ENCODE measurements around the gene CDHR2. TPM values are rescaled to one million over a fixed set of nuclear protein-coding genes. Genes with fewer than 3 reads are reported as not detected.

CDHR2 gene
- total RNA-seq, 6 experiments from 2014 or later = not detected

DNA sequence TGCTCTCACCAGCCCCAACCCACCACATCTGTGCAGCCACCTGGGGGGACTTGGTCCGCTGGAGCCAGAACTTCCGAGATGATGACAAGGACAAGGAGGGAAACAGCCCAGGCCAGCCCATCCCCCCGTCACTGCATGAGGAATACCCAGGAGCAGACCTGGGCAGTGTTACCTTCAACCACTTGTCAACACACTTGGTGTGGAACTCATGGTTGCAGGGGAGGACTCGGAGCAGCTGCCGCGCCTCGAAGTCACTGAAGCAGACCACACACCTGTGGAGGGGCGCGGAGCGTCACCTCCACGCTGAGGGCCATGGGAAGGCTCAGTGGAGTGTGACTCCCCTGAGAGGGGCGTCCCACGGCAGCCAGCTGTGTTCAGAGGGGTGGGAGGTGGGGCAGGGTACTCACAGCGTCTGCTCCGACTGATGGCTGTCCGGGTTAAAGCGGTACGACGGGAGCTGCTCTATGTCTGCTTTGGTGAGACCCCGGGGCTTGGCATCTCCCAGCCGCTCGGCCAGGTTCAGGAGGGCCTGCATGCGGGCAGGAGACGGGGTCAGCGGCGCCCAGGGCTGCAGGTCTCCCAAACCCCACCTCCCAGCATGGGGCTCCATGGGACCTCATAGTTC is 19.9 kb upstream of the CDHR2 start:
- TF ChIP-seq, protein P1, sequence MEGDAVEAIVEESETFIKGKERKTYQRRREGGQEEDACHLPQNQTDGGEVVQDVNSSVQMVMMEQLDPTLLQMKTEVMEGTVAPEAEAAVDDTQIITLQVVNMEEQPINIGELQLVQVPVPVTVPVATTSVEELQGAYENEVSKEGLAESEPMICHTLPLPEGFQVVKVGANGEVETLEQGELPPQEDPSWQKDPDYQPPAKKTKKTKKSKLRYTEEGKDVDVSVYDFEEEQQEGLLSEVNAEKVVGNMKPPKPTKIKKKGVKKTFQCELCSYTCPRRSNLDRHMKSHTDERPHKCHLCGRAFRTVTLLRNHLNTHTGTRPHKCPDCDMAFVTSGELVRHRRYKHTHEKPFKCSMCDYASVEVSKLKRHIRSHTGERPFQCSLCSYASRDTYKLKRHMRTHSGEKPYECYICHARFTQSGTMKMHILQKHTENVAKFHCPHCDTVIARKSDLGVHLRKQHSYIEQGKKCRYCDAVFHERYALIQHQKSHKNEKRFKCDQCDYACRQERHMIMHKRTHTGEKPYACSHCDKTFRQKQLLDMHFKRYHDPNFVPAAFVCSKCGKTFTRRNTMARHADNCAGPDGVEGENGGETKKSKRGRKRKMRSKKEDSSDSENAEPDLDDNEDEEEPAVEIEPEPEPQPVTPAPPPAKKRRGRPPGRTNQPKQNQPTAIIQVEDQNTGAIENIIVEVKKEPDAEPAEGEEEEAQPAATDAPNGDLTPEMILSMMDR (IDR thresholded peaks at IDR 0.05) = no peak
- Mint-ChIP-seq H3K9me3 (no peaks in the 10 kb centered on the region), H3K4me1 (ENCODE audit: low read depth) (peaks cover 11% of the 10 kb centered on the region), H3K36me3 (ENCODE audit: low read depth) (no peaks in the 10 kb centered on the region), H3K27me3 (ENCODE audit: insufficient read depth) (no peaks in the 10 kb centered on the region), H3K27ac (no peak overlapping the region), H3K4me3 (no peak overlapping the region)
- no peak for DNase-seq

DNA sequence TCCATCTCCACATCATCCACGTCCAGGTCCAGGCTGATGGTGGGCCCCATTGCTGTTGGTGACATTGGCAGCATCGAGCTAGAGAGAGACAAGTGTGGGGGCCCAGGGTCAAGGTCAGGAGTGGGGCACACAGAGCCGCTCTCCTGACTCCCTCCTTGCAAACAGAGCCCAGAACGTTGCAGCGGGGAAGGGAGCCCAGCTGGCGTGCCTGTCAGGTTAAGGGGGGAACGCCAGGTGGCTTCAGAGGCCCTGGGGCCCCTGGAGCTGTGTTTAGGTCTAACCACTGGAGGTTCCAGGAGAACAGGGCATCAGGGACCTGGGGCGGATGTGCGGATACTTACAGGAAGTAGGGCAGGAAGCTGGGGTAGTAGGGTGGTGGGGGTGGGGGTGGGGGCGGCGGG is 19.4 kb upstream of the CDHR2 start:
- Mint-ChIP-seq H3K4me1 (ENCODE audit: low read depth) (peaks cover 16% of the 10 kb centered on the region), H3K27ac (no peak overlapping the region), H3K36me3 (ENCODE audit: low read depth) (no peaks in the 10 kb centered on the region), H3K4me3 (no peak overlapping the region), H3K27me3 (ENCODE audit: insufficient read depth) (no peaks in the 10 kb centered on the region), H3K9me3 (no peaks in the 10 kb centered on the region)
- TF ChIP-seq, protein P1 (IDR thresholded peaks at IDR 0.05) = no peak
- DNase-seq = no peak

DNA sequence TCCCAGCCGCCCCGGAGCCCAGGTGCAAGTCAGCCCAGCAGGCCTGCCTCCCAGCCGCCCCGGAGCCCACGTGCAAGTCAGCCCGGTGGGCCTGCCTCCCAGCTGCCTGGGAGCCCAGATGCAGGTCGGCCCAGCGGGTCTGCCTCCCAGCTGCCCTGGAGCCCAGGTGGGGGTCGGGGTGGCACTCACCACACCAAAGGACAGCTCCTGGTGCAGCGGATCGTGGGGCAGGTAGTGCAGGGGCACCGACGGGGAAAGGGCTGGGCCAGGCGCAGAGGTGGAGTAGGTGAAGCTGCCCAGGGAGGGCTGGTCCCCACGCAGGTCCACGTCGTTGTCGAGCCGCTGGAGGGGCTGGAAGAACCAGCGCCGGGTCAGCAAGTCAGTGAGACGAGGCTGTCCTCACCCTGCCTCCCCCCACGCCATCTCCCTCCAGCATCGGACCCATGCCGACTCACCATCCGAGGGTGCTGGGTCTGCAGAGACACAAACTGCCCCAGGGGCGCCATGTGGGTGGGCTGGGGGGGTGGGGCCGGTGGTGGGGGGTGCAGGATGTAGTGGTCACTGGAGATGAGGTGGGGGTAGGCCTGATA is 18.7 kb upstream of the CDHR2 start:
- Mint-ChIP-seq H3K4me1 (ENCODE audit: low read depth) (peaks cover 24% of the 10 kb centered on the region), H3K27me3 (ENCODE audit: insufficient read depth) (no peaks in the 10 kb centered on the region), H3K36me3 (ENCODE audit: low read depth) (no peaks in the 10 kb centered on the region), H3K27ac (no peak overlapping the region), H3K4me3 (no peak overlapping the region), H3K9me3 (no peaks in the 10 kb centered on the region)
- TF ChIP-seq, protein P1 (IDR thresholded peaks at IDR 0.05) = no peak
- no peak for DNase-seq

DNA sequence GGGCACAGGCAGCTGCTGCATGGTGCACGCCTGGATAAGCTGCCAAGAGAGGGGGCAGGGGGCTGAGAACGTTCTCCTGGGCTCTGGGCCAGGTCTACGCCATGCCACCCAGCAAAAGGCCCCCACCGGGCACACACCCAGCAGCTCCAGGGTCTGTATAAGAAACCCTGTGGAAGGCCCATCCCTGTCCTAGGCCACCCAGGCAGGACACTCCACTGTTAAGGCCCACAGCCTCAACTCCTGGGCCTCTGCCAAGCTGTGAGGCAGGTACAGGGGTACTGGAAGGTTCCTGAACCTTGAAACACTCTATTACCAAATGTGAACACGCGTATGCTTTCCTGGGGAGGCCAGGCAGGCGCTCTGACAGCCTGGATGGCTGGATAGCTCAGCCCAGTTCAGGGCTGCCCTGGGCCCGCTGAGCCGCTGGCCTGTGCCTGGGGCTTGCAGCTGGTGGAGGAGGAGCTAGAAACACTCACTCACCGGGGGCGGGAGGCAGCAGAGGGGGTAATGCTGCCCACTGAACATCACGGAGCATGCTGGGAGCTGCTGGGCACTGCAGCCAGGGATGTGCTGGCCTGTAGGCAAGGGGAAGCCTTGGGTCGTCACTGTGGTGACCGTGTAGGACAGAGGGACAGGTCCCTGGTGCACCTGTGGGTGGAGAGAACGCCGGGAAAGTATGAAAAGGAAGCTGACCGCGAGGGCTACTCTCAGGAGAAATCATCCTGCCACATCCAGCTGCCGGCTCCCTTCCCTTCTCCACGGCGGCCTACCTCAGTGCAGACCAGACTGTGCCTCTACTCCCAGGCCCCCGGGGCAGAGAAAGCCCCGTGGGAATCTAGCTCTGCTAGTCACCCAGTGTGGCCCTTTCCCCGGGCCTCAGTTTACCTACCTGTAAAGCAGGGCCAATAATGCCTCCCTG is 17.9 kb upstream of the CDHR2 start:
- no peak overlapping the region for H3K4me3 Mint-ChIP-seq
- H3K4me1 Mint-ChIP-seq (ENCODE audit: low read depth) = peaks cover 30% of the 10 kb centered on the region
- peak; percentile 28 for DNase-seq
- no peaks in the 10 kb centered on the region for H3K36me3 Mint-ChIP-seq (ENCODE audit: low read depth)
- H3K27me3 Mint-ChIP-seq (ENCODE audit: insufficient read depth) = no peaks in the 10 kb centered on the region; the same call in 1 of the 2 replicates
- TF ChIP-seq, protein P1 (IDR thresholded peaks at IDR 0.05) = no peak
- no peak overlapping the region for H3K27ac Mint-ChIP-seq
- no peaks in the 10 kb centered on the region for H3K9me3 Mint-ChIP-seq

DNA sequence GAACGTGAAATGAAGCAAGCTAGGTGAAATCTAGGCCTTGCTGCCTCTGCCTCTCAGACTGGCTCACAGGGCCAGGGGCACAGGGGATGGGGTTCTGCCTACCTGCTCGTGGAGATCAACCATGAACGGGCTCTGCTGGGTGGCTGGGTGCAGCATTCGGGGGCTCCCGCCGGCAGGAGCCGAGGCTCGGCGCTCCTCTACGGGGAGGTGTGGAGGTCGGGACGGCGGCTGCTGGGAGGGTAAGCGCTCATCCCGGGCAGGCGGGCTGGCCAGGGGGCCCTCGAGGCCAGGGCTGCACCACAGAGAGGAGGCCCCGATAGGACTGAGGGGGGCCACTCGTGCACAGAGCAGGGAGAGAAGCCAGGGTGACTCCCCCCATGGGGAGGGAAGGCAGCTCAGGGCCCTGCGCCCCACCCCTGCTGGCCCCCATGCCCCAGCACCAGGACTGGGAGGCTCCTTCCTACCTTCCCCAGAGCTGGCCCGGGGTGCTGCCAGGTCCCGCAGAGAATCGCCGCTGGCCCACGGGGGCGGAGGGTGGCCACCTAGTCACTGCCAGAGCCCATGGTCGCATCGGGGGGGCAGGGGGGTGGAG is 17.1 kb upstream of the CDHR2 start:
- Mint-ChIP-seq H3K9me3 (no peaks in the 10 kb centered on the region), H3K27ac (no peak overlapping the region), H3K4me1 (ENCODE audit: low read depth) (peaks cover 30% of the 10 kb centered on the region), H3K27me3 (ENCODE audit: insufficient read depth) (no peaks in the 10 kb centered on the region; the same call in 1 of the 2 replicates), H3K36me3 (ENCODE audit: low read depth) (no peaks in the 10 kb centered on the region), H3K4me3 (no peak overlapping the region)
- no peak for DNase-seq
- TF ChIP-seq, protein P1 (IDR thresholded peaks at IDR 0.05) = no peak
